Esophagus muscularis mucosa (tissue), 4 donors: ENCODE data around the gene RFXAP. TPM values are rescaled to one million over a fixed set of nuclear protein-coding genes. Genes with fewer than 3 reads are reported as not detected.
"Not testable (repeated sequence)": the region's sequence is repeated elsewhere in the genome, so short reads cannot be mapped to it uniquely, and the experiment has no call there.

Source experiments
- DNase-seq: peaks from one replicate; pipeline ENCODE4 v3.0.0-alpha.2; 2017; ENCODE audit errors: extremely low spot score
- H3K27ac ChIP-seq, 4 donors: fragments of 200-600 bp; sonication (generic); replicated peaks in 1 of 4; 1 replicate in 3 of 4; 2 replicates in 1 of 4; pipeline ENCODE4 v1.5.1; 2016 to 2019; ENCODE audit warnings: mild to moderate bottlenecking in 1 of 4
- H3K27me3 ChIP-seq, 4 donors: fragments of 200-600 bp; sonication (generic); one replicate each; pipeline versions ENCODE4 v1.5.1 to v1.6.0; 2016 to 2019
- H3K36me3 ChIP-seq, 4 donors: fragments of 200-600 bp; sonication (generic); one replicate each; pipeline ENCODE4 v1.5.1; 2016 to 2019
- H3K4me1 ChIP-seq, 4 donors: fragments of 200-600 bp; sonication (generic); one replicate each; pipeline ENCODE4 v1.5.1; 2016 to 2019
- H3K4me3 ChIP-seq, 4 donors: fragments of 200-600 bp; sonication (generic); 1 replicate in 2 of 4; 2 replicates in 2 of 4; pipeline ENCODE4 v1.5.1; 2016 to 2019; ENCODE audit warnings: mild to moderate bottlenecking in 4 of 4, moderate library complexity in 1 of 4
- H3K9me3 ChIP-seq, 4 donors: fragments of 200-600 bp; sonication (generic); 1 replicate in 3 of 4; 2 replicates in 1 of 4; pipeline ENCODE4 v1.5.1; 2016 to 2019
- CTCF ChIP-seq, 3 experiments: fragments of 200-600 bp in 2 of 3; fragments of 450-650 bp in 1 of 3; sonication (generic) in 2 of 3; IDR thresholded peaks; one replicate each; pipeline ENCODE4 v1.5.1; 2017 to 2019; ENCODE audit warnings: antibody characterized with exemption in 3 of 3, mild to moderate bottlenecking in 2 of 3, moderate library complexity in 1 of 3
- EP300 ChIP-seq: sonication (generic); formaldehyde crosslinking; IDR thresholded peaks from one replicate; pipeline ENCODE4 v1.6.1; 2017; ENCODE audit warnings: antibody characterized with exemption
- POLR2A ChIP-seq: fragments of 450-650 bp; IDR thresholded peaks from one replicate; pipeline ENCODE4 v1.6.1; 2017; ENCODE audit warnings: antibody characterized with exemption, moderate library complexity, mild to moderate bottlenecking, low read depth
- POLR2AphosphoS5 ChIP-seq, 2 donors: sonication (generic); formaldehyde crosslinking; IDR thresholded peaks; one replicate each; pipeline ENCODE4 v1.6.1; 2017; ENCODE audit warnings: antibody characterized with exemption in 2 of 2
- WGBS: methylation state at CpG from one replicate; pipeline ENCODE4 v1.1.5; 2018; 5-methylcytosine and 5-hydroxymethylcytosine counted together
- intact Hi-C: fragments of 100-400 bp; cut with DNase I; formaldehyde crosslinking; loops from one replicate; pipeline ENCODE4 v1.15.1; 2023
- total RNA-seq, 4 donors: library from RNA; depleted of rRNA; stranded (reverse); fragments of >200 nt; gene quantifications; one replicate each; pipeline versions ENCODE4 v1.1.0 to v1.2.1, GENCODE V29; 2016

The RFXAP gene
- total RNA-seq, 4 donors from 2014 or later, result 3.3 to 4.6 (median 4.2) TPM

- no peak overlapping the region for H3K27ac ChIP-seq
- no peaks in the 10 kb centered on the region for H3K9me3 ChIP-seq
- intact Hi-C loops, result no loop called here
- no peaks in the 10 kb centered on the region for H3K36me3 ChIP-seq
- 63% methylated on average over 5 of the region's 5 CpGs for WGBS
- peaks cover 0 to 4% (median 0%) of the 10 kb centered on the region in 4 donors for H3K27me3 ChIP-seq
- TF ChIP-seq EP300 (no peak), POLR2AphosphoS5 (IDR thresholded peaks at IDR 0.05) (no peak), POLR2A (no peak), CTCF (IDR thresholded peaks at IDR 0.05) (no peak)
- no peak for DNase-seq
- H3K4me3 ChIP-seq, result no peak overlapping the region
- H3K4me1 ChIP-seq, result no peaks in the 10 kb centered on the region
Observed at GRCh38 chr13:36774931-36775330, 44.1 kb upstream of the RFXAP start.

GRCh38 chr13:36776175-36776574 is 42.8 kb upstream of the RFXAP start:
- intact Hi-C loops, result no loop called here
- no peak for DNase-seq
- no peak overlapping the region for H3K4me3 ChIP-seq
- H3K9me3 ChIP-seq, result no peaks in the 10 kb centered on the region
- H3K27me3 ChIP-seq, result peaks cover 0 to 4% (median 0%) of the 10 kb centered on the region in 4 donors
- no peaks in the 10 kb centered on the region for H3K36me3 ChIP-seq
- TF ChIP-seq POLR2AphosphoS5 (IDR thresholded peaks at IDR 0.05) (no peak), CTCF (IDR thresholded peaks at IDR 0.05) (no peak), POLR2A (no peak), EP300 (no peak)
- H3K27ac ChIP-seq, result no peak overlapping the region
- no peaks in the 10 kb centered on the region for H3K4me1 ChIP-seq

GRCh38 chr13:36778083-36778671 is 40.8 kb upstream of the RFXAP start:
- no peaks in the 10 kb centered on the region for H3K4me1 ChIP-seq
- H3K27ac ChIP-seq, result no peak overlapping the region
- intact Hi-C loops, result no loop called here
- H3K9me3 ChIP-seq, result no peaks in the 10 kb centered on the region
- no peaks in the 10 kb centered on the region for H3K36me3 ChIP-seq
- WGBS, result 33% methylated on average over 6 of the region's 8 CpGs
- H3K27me3 ChIP-seq, result peaks cover 0 to 4% (median 0%) of the 10 kb centered on the region in 4 donors
- TF ChIP-seq CTCF (IDR thresholded peaks at IDR 0.05), result no peak
- no peak for TF ChIP-seq POLR2A
- TF ChIP-seq POLR2AphosphoS5 (IDR thresholded peaks at IDR 0.05), result no peak
- TF ChIP-seq EP300, result no peak
- H3K4me3 ChIP-seq, result no peak overlapping the region
- no peak for DNase-seq

GRCh38 chr13:36783890-36784289 is 35.1 kb upstream of the RFXAP start:
- H3K9me3 ChIP-seq, result no peaks in the 10 kb centered on the region
- no peaks in the 10 kb centered on the region for H3K27me3 ChIP-seq
- TF ChIP-seq CTCF (IDR thresholded peaks at IDR 0.05) (no peak), POLR2A (no peak), POLR2AphosphoS5 (IDR thresholded peaks at IDR 0.05) (no peak), EP300 (no peak)
- no peak overlapping the region for H3K4me3 ChIP-seq
- 70% methylated on average over 3 of the region's 3 CpGs for WGBS
- H3K4me1 ChIP-seq, result no peaks in the 10 kb centered on the region
- DNase-seq, result no peak
- intact Hi-C loops, result no loop called here
- no peaks in the 10 kb centered on the region for H3K36me3 ChIP-seq
- no peak overlapping the region for H3K27ac ChIP-seq

GRCh38 chr13:36786175-36786574 is 32.8 kb upstream of the RFXAP start:
- intact Hi-C loops, H3K36me3 ChIP-seq, H3K4me3 ChIP-seq, H3K4me1 ChIP-seq, H3K27me3 ChIP-seq, DNase-seq, H3K9me3 ChIP-seq, H3K27ac ChIP-seq: not testable (repeated sequence)
- WGBS, result 71% methylated on average over 4 of the region's 4 CpGs
